GM21529 (cell line): ENCODE measurements around the gene LRP1-AS.

Experiments used
- ATAC-seq: cut with Tn5 transposase; IDR thresholded peaks from one replicate; pipeline ENCODE4 v1.9.1; 2021; ENCODE audit not compliant: unreplicated experiment

Gene LRP1-AS

DNA sequence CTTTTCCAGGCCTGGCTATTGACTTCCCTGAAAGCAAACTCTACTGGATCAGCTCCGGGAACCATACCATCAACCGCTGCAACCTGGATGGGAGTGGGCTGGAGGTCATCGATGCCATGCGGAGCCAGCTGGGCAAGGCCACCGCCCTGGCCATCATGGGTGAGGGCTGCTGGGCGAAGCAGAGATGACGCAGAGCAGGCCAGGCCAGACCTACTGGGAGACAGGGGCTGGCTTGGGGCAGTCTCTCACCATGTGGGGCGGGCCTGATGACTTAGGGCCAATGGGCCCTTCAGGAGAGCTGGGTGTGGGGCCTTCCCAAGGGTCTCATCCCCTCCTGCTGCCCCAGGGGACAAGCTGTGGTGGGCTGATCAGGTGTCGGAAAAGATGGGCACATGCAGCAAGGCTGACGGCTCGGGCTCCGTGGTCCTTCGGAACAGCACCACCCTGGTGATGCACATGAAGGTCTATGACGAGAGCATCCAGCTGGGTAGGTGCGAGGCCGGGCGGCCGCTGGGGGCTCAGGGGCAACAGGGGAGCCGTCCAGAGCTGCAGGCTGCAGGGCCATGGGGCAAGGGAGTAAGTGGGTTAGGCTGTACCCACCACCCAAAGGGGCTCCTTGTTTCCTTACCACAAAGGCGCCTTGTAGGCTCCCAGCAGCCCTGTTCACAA lies 33.0 kb upstream of the LRP1-AS start:
- no peak for ATAC-seq

DNA sequence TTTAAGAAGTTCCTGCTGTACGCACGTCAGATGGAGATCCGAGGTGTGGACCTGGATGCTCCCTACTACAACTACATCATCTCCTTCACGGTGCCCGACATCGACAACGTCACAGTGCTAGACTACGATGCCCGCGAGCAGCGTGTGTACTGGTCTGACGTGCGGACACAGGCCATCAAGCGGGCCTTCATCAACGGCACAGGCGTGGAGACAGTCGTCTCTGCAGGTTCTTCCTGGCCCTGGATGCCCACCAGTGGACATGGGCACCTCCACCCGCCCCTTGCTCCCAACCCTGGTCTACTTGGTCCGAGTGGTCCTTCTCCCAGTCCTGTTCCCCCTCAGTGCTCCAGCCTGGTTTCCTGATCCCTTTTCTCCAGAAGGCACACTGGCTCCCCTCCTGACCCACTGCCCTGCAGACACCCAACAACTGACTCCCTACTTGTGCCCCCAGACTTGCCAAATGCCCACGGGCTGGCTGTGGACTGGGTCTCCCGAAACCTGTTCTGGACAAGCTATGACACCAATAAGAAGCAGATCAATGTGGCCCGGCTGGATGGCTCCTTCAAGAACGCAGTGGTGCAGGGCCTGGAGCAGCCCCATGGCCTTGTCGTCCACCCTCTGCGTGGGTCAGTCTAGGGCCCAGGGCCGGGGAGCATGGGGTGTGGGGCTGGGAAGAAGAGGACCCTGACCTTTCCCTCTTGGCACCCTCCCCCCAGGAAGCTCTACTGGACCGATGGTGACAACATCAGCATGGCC lies 32.1 kb upstream of the LRP1-AS start:
- no peak for ATAC-seq

DNA sequence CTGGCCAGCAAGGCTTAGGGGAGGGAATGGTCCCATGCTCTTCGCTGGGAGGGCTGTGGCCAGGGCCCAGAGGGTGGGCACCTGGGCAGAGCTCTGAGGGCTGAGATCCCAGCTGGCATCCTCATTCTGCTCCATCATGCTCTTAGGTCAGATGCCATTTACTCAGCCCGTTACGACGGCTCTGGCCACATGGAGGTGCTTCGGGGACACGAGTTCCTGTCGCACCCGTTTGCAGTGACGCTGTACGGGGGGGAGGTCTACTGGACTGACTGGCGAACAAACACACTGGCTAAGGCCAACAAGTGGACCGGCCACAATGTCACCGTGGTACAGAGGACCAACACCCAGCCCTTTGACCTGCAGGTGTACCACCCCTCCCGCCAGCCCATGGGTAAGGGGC lies 30.8 kb upstream of the LRP1-AS start:
- no peak for ATAC-seq

DNA sequence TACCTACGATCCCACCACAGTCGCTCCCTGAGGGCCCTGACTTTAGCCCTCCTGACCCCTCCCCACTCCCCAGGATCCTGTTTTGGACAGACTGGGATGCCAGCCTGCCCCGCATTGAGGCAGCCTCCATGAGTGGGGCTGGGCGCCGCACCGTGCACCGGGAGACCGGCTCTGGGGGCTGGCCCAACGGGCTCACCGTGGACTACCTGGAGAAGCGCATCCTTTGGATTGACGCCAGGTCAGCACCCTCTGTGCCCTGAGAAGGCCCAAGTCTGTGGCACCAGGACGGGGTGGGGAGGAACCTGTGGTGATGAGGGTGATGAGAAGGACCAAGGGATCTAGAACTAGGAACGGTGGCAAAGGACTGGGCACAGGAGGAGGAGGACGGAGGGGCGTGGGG lies 29.9 kb upstream of the LRP1-AS start:
- ATAC-seq, result no peak

DNA sequence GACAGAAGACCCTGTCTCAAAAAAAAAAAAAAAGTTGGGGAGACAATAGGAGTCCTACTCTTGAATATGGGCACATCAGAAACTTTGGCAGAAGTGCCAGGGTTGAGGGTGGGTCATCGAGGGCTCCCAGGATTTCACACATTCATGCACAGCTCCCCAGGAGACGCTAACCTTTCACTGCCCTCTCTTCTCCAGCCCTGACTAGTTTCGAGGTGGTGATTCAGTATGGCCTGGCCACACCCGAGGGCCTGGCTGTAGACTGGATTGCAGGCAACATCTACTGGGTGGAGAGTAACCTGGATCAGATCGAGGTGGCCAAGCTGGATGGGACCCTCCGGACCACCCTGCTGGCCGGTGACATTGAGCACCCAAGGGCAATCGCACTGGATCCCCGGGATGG lies 29.4 kb upstream of the LRP1-AS start:
- ATAC-seq, result no peak

DNA sequence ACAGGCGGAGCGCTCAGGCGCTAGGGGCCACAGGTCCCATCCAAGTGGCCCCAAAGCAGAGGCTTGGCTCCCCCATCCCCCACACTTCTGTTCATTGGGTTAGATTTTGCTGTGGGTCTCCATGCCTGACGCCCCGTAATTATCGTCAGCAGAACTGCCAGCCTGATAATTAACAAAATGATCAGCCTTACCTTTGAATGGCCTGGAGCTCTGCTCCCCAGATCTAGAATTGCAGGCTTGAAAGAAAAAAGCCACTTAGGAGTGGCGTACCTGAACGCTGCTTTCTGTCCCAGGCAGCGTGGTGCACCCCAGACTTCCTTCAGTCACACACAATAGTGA lies 28.7 kb upstream of the LRP1-AS start:
- no peak for ATAC-seq

DNA sequence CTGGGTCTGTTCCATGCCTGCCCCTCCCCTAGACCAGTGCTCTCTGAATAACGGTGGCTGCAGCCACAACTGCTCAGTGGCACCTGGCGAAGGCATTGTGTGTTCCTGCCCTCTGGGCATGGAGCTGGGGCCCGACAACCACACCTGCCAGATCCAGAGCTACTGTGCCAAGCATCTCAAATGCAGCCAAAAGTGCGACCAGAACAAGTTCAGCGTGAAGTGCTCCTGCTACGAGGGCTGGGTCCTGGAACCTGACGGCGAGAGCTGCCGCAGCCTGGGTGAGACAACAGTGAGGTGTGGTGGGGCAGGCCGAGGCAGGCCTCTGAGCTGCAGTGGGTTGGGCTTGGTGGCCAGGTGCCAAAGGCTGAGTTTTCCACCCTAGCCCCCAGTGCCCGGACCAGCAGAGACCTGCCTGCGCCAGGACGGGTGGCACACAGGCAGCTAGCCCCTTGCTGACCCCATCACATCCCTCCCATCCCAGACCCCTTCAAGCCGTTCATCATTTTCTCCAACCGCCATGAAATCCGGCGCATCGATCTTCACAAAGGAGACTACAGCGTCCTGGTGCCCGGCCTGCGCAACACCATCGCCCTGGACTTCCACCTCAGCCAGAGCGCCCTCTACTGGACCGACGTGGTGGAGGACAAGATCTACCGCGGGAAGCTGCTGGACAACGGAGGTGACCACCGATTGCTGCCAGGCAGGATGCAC lies 28.2 kb upstream of the LRP1-AS start:
- no peak for ATAC-seq

DNA sequence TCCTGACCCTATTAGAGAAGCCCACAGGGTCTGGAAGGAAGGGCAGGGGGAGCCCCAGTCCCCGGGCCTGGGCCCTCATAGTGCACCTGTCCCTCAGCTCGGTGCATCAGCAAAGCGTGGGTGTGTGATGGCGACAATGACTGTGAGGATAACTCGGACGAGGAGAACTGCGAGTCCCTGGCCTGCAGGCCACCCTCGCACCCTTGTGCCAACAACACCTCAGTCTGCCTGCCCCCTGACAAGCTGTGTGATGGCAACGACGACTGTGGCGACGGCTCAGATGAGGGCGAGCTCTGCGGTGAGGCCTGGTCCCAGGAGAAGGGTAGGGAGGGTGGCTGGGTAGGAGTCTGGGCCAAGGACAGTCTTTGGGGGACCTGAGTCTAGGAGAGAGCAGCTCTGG lies 26.3 kb upstream of the LRP1-AS start:
- ATAC-seq, result no peak

DNA sequence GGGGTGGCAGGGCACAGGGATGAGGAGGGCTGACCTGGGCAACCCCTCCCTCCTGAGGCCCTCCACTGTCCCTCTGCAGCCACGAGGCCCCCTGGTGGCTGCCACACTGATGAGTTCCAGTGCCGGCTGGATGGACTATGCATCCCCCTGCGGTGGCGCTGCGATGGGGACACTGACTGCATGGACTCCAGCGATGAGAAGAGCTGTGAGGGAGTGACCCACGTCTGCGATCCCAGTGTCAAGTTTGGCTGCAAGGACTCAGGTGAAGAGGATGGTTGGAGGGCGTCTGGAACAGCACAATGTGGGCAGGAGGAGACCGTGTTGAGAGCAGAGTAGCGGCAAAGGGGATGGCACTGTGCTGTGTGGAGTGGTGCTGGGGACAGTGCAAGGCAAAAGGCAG lies 25.7 kb upstream of the LRP1-AS start:
- ATAC-seq, result no peak

DNA sequence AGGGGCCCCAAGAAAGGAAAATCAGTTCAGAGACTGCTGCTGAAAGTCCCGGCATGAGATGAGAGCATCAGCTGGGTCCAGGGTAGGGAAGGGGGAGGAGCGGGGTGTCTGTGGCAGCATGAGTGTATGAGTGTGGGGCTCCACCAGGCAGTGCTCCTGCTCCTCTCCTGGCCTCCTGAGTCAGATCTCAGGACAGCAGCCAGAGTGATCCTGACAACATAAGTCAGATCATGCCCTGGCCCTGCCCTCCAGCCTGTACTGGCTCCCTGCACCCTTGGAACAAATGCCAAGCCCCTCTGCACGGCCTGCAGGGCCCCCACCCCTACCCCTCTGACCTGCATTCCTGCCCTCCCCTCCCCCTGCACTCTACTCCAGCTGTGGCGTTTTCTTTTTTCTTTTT lies 24.2 kb upstream of the LRP1-AS start:
- ATAC-seq, result no peak

DNA sequence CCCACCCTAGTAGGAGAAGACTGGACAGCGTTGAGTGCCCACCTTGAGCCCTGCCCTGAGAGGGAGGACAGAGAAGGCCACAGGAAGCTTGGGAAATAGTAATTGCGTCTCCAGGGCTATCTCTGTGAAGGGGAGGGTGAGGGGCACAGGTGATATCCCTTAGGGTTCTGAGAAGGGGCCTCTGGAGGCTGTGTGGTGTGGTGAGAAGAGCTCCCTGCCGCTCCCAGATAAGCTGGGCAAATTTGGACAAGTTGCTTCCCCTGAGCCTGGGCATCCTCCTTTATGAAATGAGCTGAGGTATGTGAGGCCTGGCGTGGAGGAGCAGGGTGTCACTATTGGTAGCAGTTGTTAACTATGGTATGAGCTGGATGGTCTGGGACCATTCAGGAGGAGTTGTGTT lies 23.5 kb upstream of the LRP1-AS start:
- ATAC-seq, result no peak

DNA sequence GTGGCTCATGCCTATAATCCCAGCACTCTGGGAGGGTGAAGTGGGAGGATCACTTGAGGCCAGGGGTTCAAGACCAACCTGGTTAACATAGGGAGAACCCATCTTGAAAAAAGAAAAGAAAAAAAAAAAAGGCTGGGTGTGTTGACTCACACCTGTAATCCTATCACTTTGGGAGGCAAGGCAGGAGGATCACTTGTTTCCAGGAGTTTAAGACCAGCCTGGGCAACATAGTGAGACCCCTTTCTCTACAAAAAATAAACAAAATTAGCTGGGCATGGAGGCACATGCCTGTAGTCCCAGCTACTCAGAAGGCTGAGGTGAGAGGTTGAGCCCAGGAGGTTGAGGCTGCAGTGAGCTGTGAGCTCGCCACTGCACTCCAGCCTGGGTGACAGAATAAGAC lies 23.0 kb upstream of the LRP1-AS start:
- ATAC-seq, result no peak

DNA sequence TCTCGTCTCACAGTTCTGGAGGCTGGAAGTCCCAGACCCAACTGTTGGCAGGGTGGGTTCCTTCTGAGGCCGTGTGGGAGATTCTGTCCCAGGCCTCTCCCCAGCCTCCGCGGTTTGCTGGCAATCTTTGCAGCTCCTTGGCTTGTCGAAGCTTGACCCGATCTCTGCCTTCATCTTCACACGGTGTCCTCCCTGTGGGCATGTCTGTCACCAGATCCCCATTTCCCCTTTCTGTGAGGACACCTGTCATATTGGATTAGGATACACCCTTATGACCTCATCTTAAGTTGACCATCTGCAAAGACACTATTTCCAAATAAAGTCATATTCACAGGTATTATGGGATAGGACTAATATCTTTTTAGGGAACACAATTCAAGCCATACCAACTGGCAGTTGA lies 22.6 kb upstream of the LRP1-AS start:
- no peak for ATAC-seq

DNA sequence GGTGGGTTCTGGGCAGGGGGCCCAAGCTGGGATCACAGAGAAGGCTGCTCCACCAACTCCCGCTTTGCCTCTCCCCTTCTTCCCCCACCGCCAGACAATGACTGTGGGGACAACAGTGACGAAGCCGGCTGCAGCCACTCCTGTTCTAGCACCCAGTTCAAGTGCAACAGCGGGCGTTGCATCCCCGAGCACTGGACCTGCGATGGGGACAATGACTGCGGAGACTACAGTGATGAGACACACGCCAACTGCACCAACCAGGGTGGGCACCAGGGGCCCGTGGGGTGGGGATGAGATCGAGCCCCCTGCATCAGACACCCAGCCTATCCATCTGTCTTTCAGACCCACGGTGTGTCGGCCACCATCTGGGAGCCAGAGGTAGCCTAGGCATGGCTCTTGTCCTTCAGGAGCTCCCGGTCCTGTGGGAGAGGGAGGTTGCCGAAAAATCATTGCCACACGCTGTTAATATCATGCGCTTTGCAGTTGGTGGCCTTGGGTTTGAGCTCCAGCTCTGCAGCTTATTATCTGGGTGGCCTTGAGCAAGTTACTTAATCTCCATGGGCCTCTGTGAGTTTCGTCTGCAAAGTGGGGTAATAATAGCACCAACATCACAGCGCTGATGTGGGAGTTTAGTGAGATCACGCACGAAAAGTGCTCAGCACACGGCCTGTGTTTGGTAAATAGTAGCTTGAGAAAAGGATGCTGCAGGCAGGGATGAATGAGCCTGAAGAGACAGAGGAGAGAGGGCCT lies 21.8 kb upstream of the LRP1-AS start:
- no peak for ATAC-seq

DNA sequence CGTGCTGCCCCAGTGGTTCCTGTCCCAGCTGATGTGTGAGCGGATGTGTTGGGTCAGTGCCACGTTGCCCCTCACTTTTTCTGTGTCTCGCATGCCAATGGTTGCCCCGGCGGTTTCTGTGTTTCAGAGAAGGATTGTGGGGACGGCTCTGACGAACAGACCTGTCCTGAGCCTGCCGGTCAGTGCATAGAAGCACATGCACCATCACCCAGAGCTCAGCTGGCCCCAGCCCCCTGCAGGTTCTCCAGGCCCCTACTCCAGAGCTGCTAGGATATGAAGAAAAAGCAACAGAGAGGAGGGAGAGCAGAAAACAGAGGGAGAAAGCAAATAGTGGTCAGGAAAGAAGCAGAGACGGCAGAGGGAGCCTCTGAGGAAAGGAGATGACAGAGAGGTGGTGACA lies 20.6 kb upstream of the LRP1-AS start:
- no peak for ATAC-seq

DNA sequence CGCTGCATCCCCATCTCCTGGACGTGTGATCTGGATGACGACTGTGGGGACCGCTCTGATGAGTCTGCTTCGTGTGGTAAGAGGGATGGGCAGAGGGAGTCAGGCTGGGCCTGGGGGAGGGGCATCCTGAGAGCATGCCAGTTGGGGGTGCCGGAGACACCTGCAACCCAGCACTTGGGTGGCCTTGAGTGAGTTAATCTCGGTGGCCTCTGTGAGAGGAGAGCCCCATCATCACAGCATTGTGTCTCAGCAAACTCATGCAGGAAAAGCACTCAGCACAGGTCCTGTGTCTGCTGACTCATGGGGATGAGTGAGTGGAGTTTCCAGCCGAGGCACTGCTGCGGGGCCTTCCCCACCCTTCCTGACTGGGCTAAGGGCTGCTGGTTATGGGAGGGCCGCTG lies 19.6 kb upstream of the LRP1-AS start:
- ATAC-seq, result no peak

DNA sequence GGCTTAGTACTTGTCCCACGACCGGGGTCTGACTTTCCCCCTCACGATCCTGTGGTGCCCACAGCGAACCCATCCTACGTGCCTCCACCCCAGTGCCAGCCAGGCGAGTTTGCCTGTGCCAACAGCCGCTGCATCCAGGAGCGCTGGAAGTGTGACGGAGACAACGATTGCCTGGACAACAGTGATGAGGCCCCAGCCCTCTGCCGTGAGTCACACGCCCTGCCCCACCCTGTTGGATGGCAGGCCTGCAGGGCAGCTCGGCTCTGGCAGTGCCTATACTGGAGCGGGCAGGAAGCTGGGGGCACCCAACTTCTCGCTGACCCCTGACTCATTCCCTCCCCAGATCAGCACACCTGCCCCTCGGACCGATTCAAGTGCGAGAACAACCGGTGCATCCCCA lies 18.3 kb upstream of the LRP1-AS start:
- ATAC-seq, result no peak

DNA sequence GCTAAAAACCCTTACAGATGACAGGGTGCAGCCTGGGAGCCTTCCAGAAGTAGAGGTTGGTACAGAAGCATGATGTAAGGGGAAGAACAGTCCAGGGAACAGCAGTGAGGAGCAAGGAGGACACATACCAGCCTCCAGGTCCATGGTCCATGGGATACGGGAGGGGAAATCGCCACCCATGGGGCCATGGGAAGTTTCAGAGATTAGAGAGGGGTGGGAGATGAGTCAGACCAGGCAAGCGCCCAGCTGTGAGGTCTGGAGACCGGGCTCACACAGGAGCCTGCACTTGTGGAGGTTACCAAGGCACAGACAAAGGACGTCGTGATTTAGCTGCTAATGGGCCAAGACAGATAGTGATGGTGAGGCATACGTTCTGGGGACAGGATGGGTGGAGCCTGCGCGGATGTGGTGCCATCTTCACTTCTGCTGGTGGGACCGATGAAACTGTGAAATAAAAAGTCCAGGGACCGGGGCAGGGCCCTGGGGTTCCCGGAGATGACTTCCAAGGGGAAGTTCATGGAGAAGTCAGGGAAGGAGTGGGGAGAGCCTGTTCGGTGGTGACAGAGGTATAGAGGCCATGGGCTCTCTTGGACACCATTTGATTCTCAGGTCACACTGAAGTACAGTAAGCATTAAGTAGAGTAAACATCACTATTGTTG lies 17.7 kb upstream of the LRP1-AS start:
- ATAC-seq, result no peak

DNA sequence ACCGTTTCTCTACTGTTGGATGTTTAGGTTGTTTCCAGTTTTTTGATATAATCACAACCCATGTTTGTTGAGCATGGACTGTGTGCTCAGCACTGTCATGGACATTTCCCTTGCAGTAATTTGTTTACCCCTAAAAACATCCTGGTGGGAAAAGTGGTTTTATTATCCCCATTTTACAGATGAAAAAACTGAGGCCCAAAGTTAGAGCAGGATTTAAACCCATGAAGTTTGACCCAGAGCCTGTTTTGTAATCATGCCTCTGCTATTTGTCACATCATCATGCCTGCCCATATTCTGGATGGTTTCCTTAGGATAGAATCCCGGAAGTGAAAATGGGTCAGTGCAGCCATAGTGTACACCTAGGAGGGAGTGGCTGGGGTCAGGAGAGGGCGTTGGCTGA lies 17.0 kb upstream of the LRP1-AS start:
- no peak for ATAC-seq

DNA sequence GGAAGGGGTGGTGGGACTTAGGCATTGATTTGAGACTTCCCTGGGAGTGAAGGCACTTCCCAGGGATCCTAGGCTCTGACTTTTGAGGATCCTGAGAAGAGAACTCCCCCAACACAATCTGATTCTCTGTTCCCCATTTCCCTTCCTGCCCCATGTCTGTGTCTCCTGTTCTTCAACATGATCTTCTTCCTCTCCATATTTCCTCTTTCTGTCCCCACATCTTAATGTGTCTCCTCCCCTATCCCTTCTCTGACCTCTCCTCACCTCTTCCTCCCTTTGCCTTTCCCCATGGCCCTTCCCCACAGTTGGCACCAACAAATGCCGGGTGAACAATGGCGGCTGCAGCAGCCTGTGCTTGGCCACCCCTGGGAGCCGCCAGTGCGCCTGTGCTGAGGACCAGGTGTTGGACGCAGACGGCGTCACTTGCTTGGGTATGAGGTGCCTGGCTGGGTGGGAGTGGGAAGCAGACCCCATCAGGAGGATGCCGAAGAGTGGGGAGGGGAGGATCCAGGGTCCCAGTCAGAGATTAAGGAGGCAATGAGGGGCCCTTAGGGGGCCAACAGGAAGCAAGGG lies 15.2 kb upstream of the LRP1-AS start:
- ATAC-seq, result no peak

DNA sequence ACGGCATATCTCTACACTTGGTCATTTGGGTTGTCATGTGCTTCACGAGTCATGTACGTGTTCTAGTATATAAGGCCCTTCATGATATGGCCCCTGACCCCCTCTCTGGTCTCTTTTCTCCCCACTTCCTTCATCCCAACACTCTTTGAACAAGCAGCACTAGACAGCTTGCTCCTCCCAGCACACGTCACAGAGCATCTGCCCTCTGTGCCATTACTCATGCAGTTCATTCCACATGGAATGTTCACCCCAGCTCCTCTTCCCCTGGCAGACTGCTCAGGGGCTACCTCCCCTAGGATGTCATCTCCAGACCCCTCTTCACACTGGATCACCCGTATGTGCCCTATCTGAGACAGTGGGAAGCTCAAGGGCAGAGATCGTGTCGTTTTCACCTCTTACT lies 14.1 kb upstream of the LRP1-AS start:
- ATAC-seq, result no peak
